ENCODE measurements around the gene CECR2.

CECR2 gene

GRCh38 chr22:17369439-17370025 is at the start of gene CECR2:
Gene CECR2, plus strand, starts transcription at chr22:17369460. Its CDS starts 324 bp downstream, at chr22:17369784.
- no peak for DNase-seq (ENCODE audit: low read depth in 2 of 2)

- no peak for DNase-seq (ENCODE audit: low read depth in 2 of 2)
Measured at GRCh38 chr22:17319546-17319945, 49.7 kb upstream of the CECR2 start.

GRCh38 chr22:17322511-17322910 is 46.7 kb upstream of the CECR2 start:
- no peak for DNase-seq (ENCODE audit: low read depth in 2 of 2)

DNA sequence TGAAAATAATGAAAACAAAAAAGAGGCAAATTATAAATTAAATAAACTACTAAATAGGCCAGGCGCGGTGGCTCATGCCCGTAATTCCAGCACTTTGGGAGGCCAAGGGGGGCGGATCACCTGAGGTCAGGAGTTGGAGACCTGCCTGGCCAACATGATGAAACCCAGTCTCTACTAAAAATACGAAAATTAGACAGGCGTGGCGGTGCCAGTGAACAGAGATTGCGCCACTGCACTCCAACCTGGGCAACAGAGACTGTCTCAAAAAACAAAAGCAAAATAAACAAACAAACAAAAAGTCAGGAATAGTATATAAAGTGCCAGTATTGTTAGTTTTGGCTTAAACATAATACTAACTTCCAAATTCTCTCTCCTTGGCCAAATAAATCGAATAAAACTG is 37.6 kb upstream of the CECR2 start:
- no peak for DNase-seq (ENCODE audit: low read depth in 2 of 2)

DNA sequence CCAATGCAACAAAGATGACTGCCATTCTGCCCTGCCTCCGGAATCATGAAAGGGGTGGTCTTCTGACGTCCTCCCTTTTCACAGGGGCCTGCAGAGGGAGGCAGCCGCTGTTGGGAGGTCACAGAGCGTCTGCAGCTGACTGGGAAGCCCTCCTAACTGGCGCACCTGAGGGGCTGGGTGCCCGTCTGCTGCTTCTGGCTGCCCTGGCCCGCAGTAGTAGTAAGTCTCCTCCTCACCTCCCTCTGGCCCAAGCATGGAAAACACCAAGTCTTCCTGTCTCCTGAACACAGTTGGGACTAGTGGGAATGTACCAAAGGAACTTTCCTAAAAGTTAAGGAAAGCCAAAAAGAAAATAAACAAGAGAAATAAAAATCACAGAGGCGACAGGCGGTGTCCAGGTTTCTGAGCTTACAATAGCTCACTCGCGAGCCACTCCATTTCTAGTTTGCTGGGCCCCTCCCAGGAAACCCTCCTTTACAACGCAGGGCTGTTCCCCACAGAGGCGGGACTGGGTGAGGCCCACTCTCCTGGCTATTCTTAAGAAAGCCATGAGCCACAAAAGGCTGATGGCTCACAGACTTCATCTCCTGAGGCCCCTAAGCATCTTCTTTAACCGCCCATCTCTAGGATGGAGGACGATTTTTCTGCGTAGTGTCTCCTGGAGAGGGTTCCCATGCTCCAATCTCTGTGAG is 37.0 kb upstream of the CECR2 start:
- DNase-seq (ENCODE audit: low read depth in 2 of 2) = no peak

DNA sequence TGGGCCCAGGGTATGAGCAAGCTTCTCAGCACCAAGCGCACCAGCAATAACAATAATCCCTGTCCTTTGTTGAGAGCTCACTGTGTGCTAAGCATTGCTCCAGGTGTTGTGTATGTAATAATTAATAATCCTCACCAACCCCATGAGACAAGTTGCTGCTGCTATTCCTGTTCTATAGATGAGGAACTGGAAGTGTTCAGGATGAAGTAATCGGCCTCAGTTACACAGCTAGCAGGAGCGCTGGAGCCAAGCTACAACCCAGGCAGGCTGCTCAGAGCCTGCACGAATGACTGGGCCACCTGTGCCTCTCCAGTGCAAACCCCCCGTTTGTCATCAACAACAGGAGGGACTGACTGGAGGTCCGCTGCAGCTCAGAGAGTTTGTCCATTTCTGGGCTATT is 35.2 kb upstream of the CECR2 start:
- DNase-seq (ENCODE audit: low read depth in 2 of 2) = no peak

DNA sequence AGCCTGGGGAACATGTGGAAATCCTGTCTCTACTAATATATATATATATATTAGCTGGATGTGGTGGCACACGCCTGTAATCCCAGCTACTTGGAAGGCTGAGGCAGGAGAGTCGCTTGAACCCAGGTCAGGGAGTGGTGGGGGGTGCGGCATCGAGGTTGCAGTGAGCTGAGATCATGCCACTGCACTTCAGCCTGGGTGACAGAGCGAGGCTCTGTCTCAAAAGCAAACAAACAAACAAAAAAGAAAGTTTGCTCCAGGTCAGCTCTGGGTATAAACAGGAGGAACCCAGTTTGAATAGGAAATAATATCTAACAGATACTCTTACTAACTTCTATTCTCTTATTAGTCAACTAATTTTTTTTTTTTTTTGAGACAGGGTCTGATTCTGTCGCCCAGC is 34.3 kb upstream of the CECR2 start:
- DNase-seq (ENCODE audit: low read depth in 2 of 2) = no peak

GRCh38 chr22:17336061-17336460 is 33.2 kb upstream of the CECR2 start:
- DNase-seq (ENCODE audit: low read depth in 2 of 2) = no peak

GRCh38 chr22:17337639-17338038 is 31.6 kb upstream of the CECR2 start:
- DNase-seq (ENCODE audit: low read depth in 2 of 2) = no peak

DNA sequence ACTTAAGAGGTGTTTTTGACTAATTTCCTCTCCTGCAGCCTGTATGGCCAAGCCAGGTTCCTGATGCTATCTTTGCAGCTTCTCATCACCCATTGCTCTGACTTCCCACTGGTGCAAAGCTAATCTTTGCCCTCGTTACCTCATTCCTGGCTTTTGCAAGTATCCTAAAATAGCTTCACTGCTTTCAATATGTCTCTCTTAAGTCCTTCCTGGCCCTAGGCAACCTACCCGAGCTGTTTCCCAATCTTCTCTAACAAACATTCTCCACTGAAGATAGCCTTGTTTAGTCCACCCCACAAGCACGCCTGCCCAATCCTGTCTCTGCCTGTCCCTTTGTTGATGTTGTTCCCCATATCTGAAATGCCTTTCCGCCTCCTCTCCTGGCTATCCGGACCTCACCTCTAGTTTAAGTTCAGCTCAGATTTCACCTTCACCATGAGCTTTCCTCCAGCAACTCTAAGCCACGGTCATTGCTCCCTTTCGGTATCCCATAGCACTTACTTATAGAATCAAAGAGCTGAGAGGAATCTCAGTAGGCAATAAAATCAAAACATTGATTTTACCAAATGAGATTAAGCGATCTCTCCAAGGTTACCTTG is 30.1 kb upstream of the CECR2 start:
- no peak for DNase-seq (ENCODE audit: low read depth in 2 of 2)

- DNase-seq (ENCODE audit: low read depth in 2 of 2) = no peak
Measured at GRCh38 chr22:17342361-17342760, 26.9 kb upstream of the CECR2 start.

DNA sequence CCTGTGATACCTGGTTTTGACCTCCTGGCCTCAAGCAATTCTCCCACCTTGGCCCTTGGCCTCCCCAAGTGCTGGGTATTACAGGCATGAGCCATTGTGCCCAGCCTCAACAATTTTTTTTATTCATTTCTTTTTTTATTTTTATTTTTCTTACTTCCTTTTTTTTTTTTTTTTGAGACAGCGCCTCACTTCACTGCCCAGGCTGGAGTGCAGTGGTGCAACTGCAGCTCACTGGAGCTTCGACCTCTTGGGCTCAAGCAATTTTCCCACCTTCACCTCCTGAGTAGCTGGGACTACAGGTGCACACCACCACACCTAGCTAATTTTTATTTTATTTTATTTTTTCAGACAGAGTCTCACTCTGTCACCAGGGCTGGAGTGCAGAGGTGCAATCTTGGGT is 25.5 kb upstream of the CECR2 start:
- no peak for DNase-seq (ENCODE audit: low read depth in 2 of 2)

DNA sequence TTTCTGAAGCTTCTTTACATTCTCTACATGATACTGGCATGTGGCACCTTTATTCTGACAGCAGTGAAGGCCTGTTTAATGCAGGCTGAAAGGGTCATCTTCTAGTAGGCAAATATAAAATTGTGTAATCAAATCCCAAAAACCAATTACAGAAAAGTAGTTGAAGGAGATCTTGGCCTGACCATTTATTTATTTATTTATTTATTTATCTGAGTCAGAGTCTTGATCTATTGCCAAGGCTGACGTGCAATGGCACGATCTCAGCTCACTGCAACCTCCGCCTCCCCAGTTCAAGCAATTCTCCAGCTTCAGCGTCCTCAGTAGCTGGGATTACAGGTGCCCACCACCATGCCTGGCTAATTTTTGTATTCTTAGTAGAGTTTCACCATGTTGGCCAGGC is 22.7 kb upstream of the CECR2 start:
- DNase-seq (ENCODE audit: low read depth in 2 of 2) = no peak

DNA sequence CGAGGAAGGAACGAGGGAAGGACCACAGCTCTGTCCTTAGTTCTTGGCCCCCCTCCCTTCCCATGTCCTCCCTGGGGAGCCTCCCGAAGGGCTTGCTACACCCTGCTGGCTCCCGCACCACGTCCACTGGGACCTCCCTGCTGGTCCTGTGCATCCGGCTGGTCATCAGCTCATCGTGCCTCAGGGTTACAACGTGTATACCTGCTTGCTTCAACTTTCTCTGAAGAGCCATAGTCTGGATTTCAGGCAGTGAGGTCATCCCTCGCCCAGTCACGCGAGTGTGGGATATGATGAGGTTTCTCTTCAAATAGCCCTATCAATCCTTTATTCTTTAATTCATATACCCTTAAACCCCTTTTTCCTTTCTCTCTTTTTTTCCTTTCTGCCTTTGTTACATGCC is 21.5 kb upstream of the CECR2 start:
- DNase-seq (ENCODE audit: low read depth in 2 of 2) = no peak

DNA sequence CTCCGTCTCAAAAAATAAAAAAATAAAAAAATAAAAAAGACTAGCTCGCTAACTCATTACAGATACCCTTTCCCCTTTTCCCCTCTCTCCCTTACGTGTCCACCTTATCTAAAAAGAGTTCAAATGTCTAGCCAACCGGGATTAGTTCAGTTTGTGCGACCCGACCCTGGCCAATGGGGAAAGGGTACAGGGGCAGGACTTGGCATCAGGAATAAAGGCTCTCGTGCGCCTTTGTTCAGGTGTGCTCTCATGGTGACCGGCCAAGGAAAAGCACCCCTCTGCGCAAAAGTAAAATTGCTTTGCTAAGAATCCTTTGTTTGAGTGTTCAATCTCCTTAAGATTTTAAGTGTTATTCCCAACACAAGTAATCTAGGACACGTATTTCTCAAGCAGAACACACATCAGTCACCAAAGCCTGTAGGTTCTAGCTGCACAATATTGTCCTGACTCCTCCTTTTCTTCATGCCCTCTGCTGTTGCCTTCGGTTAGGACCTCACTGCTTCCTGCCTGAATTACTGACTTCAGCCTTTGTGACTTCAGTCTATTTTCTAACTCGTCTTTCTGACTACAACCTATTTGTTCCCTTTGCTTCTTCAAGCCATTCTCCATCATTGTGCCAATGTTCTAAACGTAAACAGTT is 20.7 kb upstream of the CECR2 start:
- no peak for DNase-seq (ENCODE audit: low read depth in 2 of 2)

GRCh38 chr22:17349172-17349571 is 20.1 kb upstream of the CECR2 start:
- no peak for DNase-seq (ENCODE audit: low read depth in 2 of 2)

DNA sequence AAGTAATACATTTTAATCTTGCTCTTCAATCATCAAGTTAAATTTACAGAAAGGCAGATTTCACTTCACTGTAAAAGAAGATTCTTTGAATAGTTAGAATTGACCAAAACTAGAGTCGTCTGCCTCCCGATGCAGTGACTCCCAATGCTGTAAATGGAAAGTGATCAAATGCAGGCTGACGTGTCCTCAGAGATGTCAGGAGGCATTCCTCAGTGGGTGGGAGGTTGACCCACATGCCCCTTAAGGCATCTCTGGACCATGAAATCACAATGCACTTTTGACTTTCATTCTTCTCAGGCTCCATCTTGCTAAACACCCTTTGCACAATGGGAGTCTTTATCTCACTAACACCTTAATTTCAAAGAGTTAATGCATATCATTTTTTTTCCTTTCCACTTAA is 19.0 kb upstream of the CECR2 start:
- DNase-seq (ENCODE audit: low read depth in 2 of 2) = no peak

- DNase-seq (ENCODE audit: low read depth in 2 of 2) = no peak
Measured at GRCh38 chr22:17352798-17353197, 16.5 kb upstream of the CECR2 start.

DNA sequence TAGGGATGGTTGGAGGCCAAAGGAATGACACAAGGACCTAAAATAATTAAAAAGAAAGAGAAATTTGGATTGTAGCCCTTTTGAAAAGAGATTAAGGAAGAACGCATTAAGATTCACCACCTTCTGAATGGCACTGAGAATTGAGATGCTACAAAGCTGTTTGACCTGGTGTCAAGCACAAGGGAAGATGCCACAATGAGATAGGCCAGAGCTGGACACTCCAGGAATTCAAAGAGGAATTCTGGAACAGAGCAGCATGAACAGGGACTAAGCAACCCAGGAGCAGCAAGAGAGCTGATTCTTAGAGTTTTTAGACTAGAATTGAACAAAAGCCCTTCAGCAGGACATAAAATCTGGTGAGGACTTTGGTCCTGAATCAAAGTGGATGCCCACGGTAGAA is 11.6 kb upstream of the CECR2 start:
- DNase-seq (ENCODE audit: low read depth in 2 of 2) = no peak

GRCh38 chr22:17358415-17358814 is 10.8 kb upstream of the CECR2 start:
- DNase-seq (ENCODE audit: low read depth in 2 of 2) = no peak

GRCh38 chr22:17359501-17359900 is 9.8 kb upstream of the CECR2 start:
- DNase-seq (ENCODE audit: low read depth in 2 of 2) = no peak

DNA sequence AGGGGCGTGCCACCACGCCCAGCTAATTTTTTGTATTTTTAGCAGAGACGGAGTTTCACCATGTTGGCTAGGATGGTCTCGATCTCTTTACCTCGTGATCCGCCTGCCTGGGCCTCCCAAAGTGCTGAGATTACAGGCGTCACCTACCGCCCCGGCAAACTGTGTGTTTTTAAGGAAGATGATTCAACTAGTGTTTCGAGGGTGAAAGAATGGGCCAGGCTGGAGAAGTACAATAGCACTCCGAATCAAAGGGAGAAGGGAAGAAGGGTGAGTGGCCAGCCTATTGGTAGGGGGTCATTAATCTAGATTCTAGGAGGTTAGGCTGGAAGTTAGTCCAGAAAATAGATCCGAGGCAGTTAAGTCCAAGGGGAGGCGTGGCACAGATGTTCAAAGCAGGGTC is 2.9 kb upstream of the CECR2 start:
- no peak for DNase-seq (ENCODE audit: low read depth in 2 of 2)

DNA sequence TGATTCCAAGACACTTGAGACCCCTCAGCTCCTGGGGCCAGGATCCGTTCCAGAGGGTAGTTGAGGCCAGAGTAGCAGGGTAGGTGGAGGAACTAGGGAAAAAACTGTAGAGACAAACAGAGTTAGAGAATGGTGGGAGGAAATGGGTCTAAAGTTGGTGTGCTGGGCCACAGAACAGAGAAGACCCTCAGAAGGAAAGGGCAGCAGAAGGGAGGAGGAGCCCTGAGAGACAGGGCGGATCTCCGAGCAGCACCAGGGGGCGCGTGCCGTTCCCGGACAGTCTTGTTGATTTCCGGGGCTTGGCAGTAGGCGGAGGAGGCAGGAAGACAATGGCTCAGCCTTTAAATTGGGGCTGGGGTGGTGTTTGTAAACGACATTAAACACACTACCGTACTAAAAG is 2.4 kb upstream of the CECR2 start:
- no peak for DNase-seq (ENCODE audit: low read depth in 2 of 2)

Data from activated CD4-positive, alpha-beta T cell treated with anti-CD3 and anti-CD28 coated beads for 24 hours (primary cell).